Fibroblast of lung (primary cell): Measurements from ENCODE around the gene PCNT. TPM values are rescaled to one million over a fixed set of nuclear protein-coding genes. Genes with fewer than 3 reads are reported as not detected.

ENCODE experiments used
- DNase-seq, 2 donors: peaks; one replicate each; pipeline versions ENCODE4 v3.0.0 to v3.0.0-alpha.2; 2010; ENCODE audit warnings: low read depth in 2 of 2
- H2AFZ ChIP-seq: 2 replicates; pipeline ENCODE4 v1.5.1; 2012; ENCODE audit warnings: low read length, control low read depth, inconsistent platforms
- H3K27ac ChIP-seq: 2 replicates; pipeline ENCODE4 v1.5.1; 2011; ENCODE audit warnings: low read length, control low read depth; ENCODE audit not compliant: insufficient read depth
- H3K27me3 ChIP-seq: 2 replicates; pipeline ENCODE4 v1.5.1; 2011; ENCODE audit warnings: mild to moderate bottlenecking, low read length; ENCODE audit not compliant: control insufficient read depth, insufficient read depth
- H3K36me3 ChIP-seq: 2 replicates; pipeline ENCODE4 v1.5.1; 2011; ENCODE audit warnings: low read length; ENCODE audit not compliant: control insufficient read depth, insufficient read depth
- H3K4me1 ChIP-seq: 2 replicates; pipeline ENCODE4 v1.5.1; 2011; ENCODE audit warnings: low read length; ENCODE audit not compliant: control insufficient read depth, insufficient read depth; ENCODE audit errors: extremely low read depth
- H3K4me2 ChIP-seq: 2 replicates; pipeline ENCODE4 v1.5.1; 2011; ENCODE audit warnings: low read length, control low read depth; ENCODE audit not compliant: insufficient read depth; ENCODE audit errors: extremely low read depth
- H3K4me3 ChIP-seq, 4 experiments: fragments of 200-600 bp in 1 of 4; sonication (generic) in 1 of 4; replicated peaks in 1 of 4; 2 replicates each; pipeline ENCODE4 v1.5.1; 2011 to 2016; ENCODE audit warnings: low read length in 4 of 4, low read depth in 3 of 4, mild to moderate bottlenecking in 3 of 4, control low read depth in 2 of 4, inconsistent platforms in 1 of 4, mixed read lengths in 1 of 4; ENCODE audit not compliant: insufficient read depth in 1 of 4; ENCODE audit errors: control extremely low read depth in 1 of 4
- H3K79me2 ChIP-seq: 2 replicates; pipeline ENCODE4 v1.5.1; 2012; ENCODE audit warnings: mild to moderate bottlenecking, low read length, inconsistent platforms; ENCODE audit not compliant: control insufficient read depth, insufficient read depth
- H3K9ac ChIP-seq: 2 replicates; pipeline ENCODE4 v1.5.1; 2011; ENCODE audit warnings: mild to moderate bottlenecking, low read length, control low read depth; ENCODE audit not compliant: insufficient read depth
- H3K9me3 ChIP-seq: 2 replicates; pipeline ENCODE4 v1.5.1; 2012; ENCODE audit warnings: low read depth, low read length; ENCODE audit not compliant: control insufficient read depth, insufficient read depth
- H4K20me1 ChIP-seq: 2 replicates; pipeline ENCODE4 v1.5.1; 2011; ENCODE audit warnings: low read length; ENCODE audit not compliant: control insufficient read depth, insufficient read depth; ENCODE audit errors: extremely low read depth
- CTCF ChIP-seq, 2 donors: IDR thresholded peaks in 1 of 2; conservative IDR thresholded peaks in 1 of 2; 1 replicate in 1 of 2; 2 replicates in 1 of 2; pipeline ENCODE4 v1.5.1; 2011 to 2012; ENCODE audit warnings: low read length in 2 of 2, control low read depth in 1 of 2, inconsistent platforms in 1 of 2, low read depth in 1 of 2, mild to moderate bottlenecking in 1 of 2
- EZH2 ChIP-seq: IDR thresholded peaks from 2 replicates; pipeline ENCODE4 v1.5.1; 2012; ENCODE audit warnings: low read length, control low read depth, mild to moderate bottlenecking; ENCODE audit errors: missing control alignments
- polyA plus RNA-seq, 2 donors: library from polyadenylated mRNA; depleted of rRNA in 1 of 2; stranded (reverse) in 1 of 2; unstranded in 1 of 2; fragments of >200 nt; gene quantifications; 2 replicates each; pipeline ENCODE4 v1.2.1, GENCODE V29; 2011 to 2012; ENCODE audit warnings: missing spikeins in 1 of 2
- total RNA-seq: library from RNA; depleted of rRNA; stranded (reverse); fragments of >200 nt; gene quantifications from 2 replicates; pipeline ENCODE4 v1.2.1, GENCODE V29; 2014

PCNT gene
- total and polyA plus RNA-seq, 2 donors (not counting 1 experiment from before 2014, with no cell fraction given), result 7.4 to 26.1 TPM

DNA sequence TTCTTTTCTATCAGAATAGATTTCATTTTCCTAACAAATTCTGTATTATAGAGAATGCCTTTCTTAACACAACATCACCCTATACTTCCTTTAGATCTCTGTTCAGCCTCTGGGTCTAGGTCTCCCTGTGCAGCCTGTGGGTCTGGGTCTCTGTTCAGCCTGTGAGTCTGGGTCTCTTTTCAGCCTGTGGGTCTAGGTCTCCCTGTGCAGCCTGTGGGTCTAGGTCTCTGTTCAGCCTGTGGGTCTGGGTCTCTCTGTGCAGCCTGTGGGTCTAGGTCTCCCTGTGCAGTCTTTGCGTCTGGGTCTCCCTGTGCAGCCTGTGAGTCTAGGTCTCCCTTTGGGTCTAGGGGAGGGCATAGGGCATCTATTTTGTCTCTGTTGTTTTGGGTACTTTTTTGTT, 75.2 kb downstream of the PCNT start:
- Histone ChIP-seq H3K9ac (no peak overlapping the region), H3K27ac (no peak overlapping the region), H3K79me2 (no peaks in the 10 kb centered on the region), H2AFZ (no peak overlapping the region), H3K9me3 (no peaks in the 10 kb centered on the region), H3K4me1 (no peaks in the 10 kb centered on the region), H3K27me3 (no peaks in the 10 kb centered on the region), H3K4me2 (no peak overlapping the region), H3K36me3 (peaks cover 27% of the 10 kb centered on the region), H4K20me1 (no peaks in the 10 kb centered on the region), H3K4me3 (no peak overlapping the region)
- TF ChIP-seq CTCF (conservative IDR thresholded peaks at IDR 0.05 in 1 of 2, IDR thresholded peaks at IDR 0.05 in 1 of 2; ENCODE audit: low read depth in 1 of 2, low read length in 2 of 2) (no peak), EZH2 (no peak)
- DNase-seq, result no peak

DNA sequence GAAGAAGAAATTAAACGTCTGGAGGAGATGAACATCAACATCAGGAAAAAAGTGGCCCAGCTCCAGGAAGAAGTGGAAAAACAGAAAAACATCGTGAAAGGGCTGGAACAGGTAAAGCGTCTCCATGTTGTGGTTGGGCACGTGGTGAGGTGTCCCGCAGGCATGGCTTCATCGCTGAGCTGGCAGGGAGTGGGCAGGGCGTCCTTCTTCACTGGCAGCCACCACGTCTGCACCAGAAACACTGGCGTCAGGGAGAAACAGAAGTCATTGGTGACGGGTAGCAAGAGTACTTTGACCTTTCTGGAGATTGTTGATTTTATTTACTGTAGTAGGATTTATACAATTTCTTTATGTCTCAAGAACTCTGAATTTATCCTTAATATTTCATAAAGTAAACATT, 75.7 kb downstream of the PCNT start:
- no peaks in the 10 kb centered on the region for H3K9me3 ChIP-seq
- H3K4me2 ChIP-seq, result no peak overlapping the region
- no peak overlapping the region for H2AFZ ChIP-seq
- no peak overlapping the region for H3K9ac ChIP-seq
- TF ChIP-seq CTCF (conservative IDR thresholded peaks at IDR 0.05 in 1 of 2, IDR thresholded peaks at IDR 0.05 in 1 of 2; ENCODE audit: low read depth in 1 of 2, low read length in 2 of 2) (no peak), EZH2 (no peak)
- no peaks in the 10 kb centered on the region for H4K20me1 ChIP-seq
- H3K79me2 ChIP-seq, result no peaks in the 10 kb centered on the region
- DNase-seq, result no peak
- H3K36me3 ChIP-seq, result peaks cover 27% of the 10 kb centered on the region
- no peak overlapping the region for H3K4me3 ChIP-seq
- no peaks in the 10 kb centered on the region for H3K27me3 ChIP-seq
- H3K4me1 ChIP-seq, result no peaks in the 10 kb centered on the region
- H3K27ac ChIP-seq, result no peak overlapping the region

DNA sequence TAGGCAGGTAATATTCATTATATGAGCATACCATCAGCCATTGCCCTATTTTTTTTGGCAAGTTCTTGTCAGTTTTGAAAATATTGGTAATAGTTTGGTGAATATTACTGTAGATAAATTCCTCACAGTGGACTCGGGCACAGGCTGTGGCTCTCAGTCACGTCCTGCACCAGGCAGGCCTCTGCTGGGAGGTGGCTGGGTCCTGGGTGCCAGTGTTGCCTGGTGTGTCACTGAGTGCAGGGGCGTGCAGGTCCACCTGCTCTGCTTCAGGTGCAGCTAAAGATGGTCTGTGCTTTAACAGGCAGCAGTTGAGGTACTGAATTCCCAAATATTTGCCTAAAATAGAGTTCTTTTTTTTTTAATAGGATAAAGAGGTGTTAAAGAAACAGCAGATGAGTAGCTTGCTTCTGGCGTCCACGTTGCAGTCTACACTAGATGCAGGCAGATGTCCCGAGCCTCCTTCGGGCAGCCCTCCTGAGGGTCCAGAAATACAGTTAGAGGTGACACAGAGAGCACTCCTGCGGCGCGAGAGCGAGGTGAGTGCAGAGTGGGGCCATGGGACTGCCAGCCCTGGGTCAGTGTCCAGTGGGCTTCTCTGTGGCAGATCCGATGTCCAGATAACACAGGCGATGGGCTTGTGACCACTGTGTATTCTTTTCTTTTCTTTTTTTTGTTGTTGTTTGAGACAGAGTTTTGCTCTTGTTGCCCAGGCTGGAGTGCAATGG, 77.4 kb downstream of the PCNT start:
- H3K4me3 ChIP-seq, result no peak overlapping the region
- H3K36me3 ChIP-seq, result peaks cover 27% of the 10 kb centered on the region
- H3K79me2 ChIP-seq, result no peaks in the 10 kb centered on the region
- no peaks in the 10 kb centered on the region for H4K20me1 ChIP-seq
- H3K27ac ChIP-seq, result no peak overlapping the region
- H3K9ac ChIP-seq, result no peak overlapping the region
- H3K4me2 ChIP-seq, result no peak overlapping the region
- H3K9me3 ChIP-seq, result no peaks in the 10 kb centered on the region
- no peak overlapping the region for H2AFZ ChIP-seq
- TF ChIP-seq CTCF (conservative IDR thresholded peaks at IDR 0.05 in 1 of 2, IDR thresholded peaks at IDR 0.05 in 1 of 2; ENCODE audit: low read depth in 1 of 2, low read length in 2 of 2) (no peak), EZH2 (no peak)
- DNase-seq, result no peak
- no peaks in the 10 kb centered on the region for H3K4me1 ChIP-seq
- H3K27me3 ChIP-seq, result no peaks in the 10 kb centered on the region
